ENCODE results near the gene LSM5.

Gene LSM5

GRCh38 chr7:32496052-32496813, 6.1 kb upstream of the LSM5 start:
- DNase-seq (ENCODE audit: extremely low spot score), result no peak
- CTCF ChIA-PET, result interaction anchor here (0.6 to 1.6 kb wide), 7 partner anchors 10 to 613 kb away, joined by 3 to 5 read pairs (median 3); partner anchors contain the start of gene RP9

GRCh38 chr7:32495298-32496051, 5.3 kb upstream of the LSM5 start, which contains the start of gene AVL9:
Gene AVL9 (plus strand): TSS chr7:32495489. CDS start chr7:32495710, 221 bp downstream.
- POLR2A ChIA-PET, result interaction anchor here (0.6 to 1.1 kb wide), 3 partner anchors 8 to 567 kb away, joined by 3 to 7 read pairs (median 3); partner anchors contain the start of gene NT5C3A
- no peak for TF ChIP-seq CTCF (IDR thresholded peaks at IDR 0.05; ENCODE audit: control extremely low read depth, extremely low read depth, low read depth, missing control alignments)
- DNase-seq (ENCODE audit: extremely low spot score), result peak; percentile 97
- CTCF ChIA-PET, result interaction anchor here (0.6 to 1.6 kb wide), 6 partner anchors 9 to 614 kb away, joined by 3 to 5 read pairs (median 3); partner anchors contain the start of gene RP9

More at GRCh38 chr7:32496052-32496813, 6.1 kb upstream of the LSM5 start:
- no peak for TF ChIP-seq CTCF (IDR thresholded peaks at IDR 0.05; ENCODE audit: control extremely low read depth, extremely low read depth, low read depth, missing control alignments)
- POLR2A ChIA-PET, result interaction anchor here (0.6 to 1.1 kb wide), 3 partner anchors 9 to 566 kb away, joined by 3 to 7 read pairs (median 3); partner anchors contain the start of gene NT5C3A

GRCh38 chr7:32494946-32495297, 4.7 kb upstream of the LSM5 start:
- no peak for DNase-seq (ENCODE audit: extremely low spot score)
- CTCF ChIA-PET, result interaction anchor here (1.2 to 1.6 kb wide), 2 partner anchors 9 to 614 kb away, joined by 4 to 5 read pairs; partner anchors contain the start of gene RP9
- no peak for TF ChIP-seq CTCF (IDR thresholded peaks at IDR 0.05; ENCODE audit: control extremely low read depth, extremely low read depth, low read depth, missing control alignments)
- POLR2A ChIA-PET, result no interaction called here

DNA sequence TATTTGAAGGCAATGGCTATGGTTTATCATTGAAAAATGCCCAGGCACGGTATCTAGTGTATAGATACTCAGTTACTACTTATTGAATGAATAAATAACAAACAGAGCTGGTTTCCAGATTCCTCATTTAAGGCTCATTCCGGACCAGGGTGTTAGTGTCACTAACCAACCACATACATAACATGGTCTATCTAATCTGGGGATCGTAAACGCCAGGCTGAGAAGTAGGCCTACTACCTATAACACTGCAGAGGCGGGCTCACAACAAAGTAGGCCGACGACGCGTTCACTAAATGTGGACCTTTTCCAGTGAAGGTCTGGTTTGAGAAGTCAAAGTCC, 423 bp downstream of the LSM5 start:
- CTCF ChIA-PET, result interaction anchor here (0.6 to 1.6 kb wide), 5 partner anchors 10 to 619 kb away, joined by 3 to 4 read pairs (median 3); no protein-coding TSS in a partner anchor
- no peak for DNase-seq (ENCODE audit: extremely low spot score)
- no peak for TF ChIP-seq CTCF (IDR thresholded peaks at IDR 0.05; ENCODE audit: control extremely low read depth, extremely low read depth, low read depth, missing control alignments)
- POLR2A ChIA-PET, result no interaction called here

DNA sequence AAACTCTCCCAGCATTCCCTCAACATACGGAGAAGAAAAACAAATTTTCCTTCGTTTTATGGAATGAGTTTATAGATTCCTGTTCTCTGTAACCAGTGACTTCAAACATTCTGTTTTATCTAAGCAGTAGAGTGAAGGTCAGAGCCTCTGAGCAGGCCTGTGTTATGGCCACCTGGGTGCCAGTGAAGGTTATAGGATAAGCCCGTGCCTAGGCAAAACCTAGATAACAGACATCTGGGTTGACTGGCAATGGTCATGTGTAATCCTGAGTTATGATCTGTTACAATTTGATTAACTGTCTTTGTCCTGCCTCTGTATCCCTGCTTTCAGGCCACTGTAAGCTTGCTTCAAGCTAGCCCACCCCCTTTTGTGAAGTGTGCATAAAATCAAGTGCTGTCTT, 8.3 kb downstream of the LSM5 start:
- no peak for DNase-seq (ENCODE audit: extremely low spot score)
- ChIA-PET POLR2A (no interaction called here), CTCF (no interaction called here)
- no peak for TF ChIP-seq CTCF (IDR thresholded peaks at IDR 0.05; ENCODE audit: control extremely low read depth, extremely low read depth, low read depth, missing control alignments)

GRCh38 chr7:32481176-32481575, 9.0 kb downstream of the LSM5 start:
- ChIA-PET POLR2A (no interaction called here), CTCF (interaction anchor here (1.6 to 2.5 kb wide), 2 partner anchors 270 to 274 kb away, joined by 3 to 13 read pairs; no protein-coding TSS in a partner anchor)
- TF ChIP-seq CTCF (IDR thresholded peaks at IDR 0.05; ENCODE audit: control extremely low read depth, extremely low read depth, low read depth, missing control alignments), result no peak
- no peak for DNase-seq (ENCODE audit: extremely low spot score)

Data from GM10248 (cell line).